Fibroblast of lung (primary cell): ENCODE data around the gene ANGEL2. TPM values are rescaled to one million over a fixed set of nuclear protein-coding genes. Genes with fewer than 3 reads are reported as not detected.

Source experiments
- DNase-seq, 2 donors: peaks; one replicate each; pipeline versions ENCODE4 v3.0.0 to v3.0.0-alpha.2; 2010; ENCODE audit warnings: low read depth in 2 of 2
- H2AFZ ChIP-seq: 2 replicates; pipeline ENCODE4 v1.5.1; 2012; ENCODE audit warnings: low read length, control low read depth, inconsistent platforms
- H3K27ac ChIP-seq: 2 replicates; pipeline ENCODE4 v1.5.1; 2011; ENCODE audit warnings: low read length, control low read depth; ENCODE audit not compliant: insufficient read depth
- H3K27me3 ChIP-seq: 2 replicates; pipeline ENCODE4 v1.5.1; 2011; ENCODE audit warnings: mild to moderate bottlenecking, low read length; ENCODE audit not compliant: control insufficient read depth, insufficient read depth
- H3K36me3 ChIP-seq: 2 replicates; pipeline ENCODE4 v1.5.1; 2011; ENCODE audit warnings: low read length; ENCODE audit not compliant: control insufficient read depth, insufficient read depth
- H3K4me1 ChIP-seq: 2 replicates; pipeline ENCODE4 v1.5.1; 2011; ENCODE audit warnings: low read length; ENCODE audit not compliant: control insufficient read depth, insufficient read depth; ENCODE audit errors: extremely low read depth
- H3K4me2 ChIP-seq: 2 replicates; pipeline ENCODE4 v1.5.1; 2011; ENCODE audit warnings: low read length, control low read depth; ENCODE audit not compliant: insufficient read depth; ENCODE audit errors: extremely low read depth
- H3K4me3 ChIP-seq, 4 experiments: fragments of 200-600 bp in 1 of 4; sonication (generic) in 1 of 4; replicated peaks in 1 of 4; 2 replicates each; pipeline ENCODE4 v1.5.1; 2011 to 2016; ENCODE audit warnings: low read length in 4 of 4, low read depth in 3 of 4, mild to moderate bottlenecking in 3 of 4, control low read depth in 2 of 4, inconsistent platforms in 1 of 4, mixed read lengths in 1 of 4; ENCODE audit not compliant: insufficient read depth in 1 of 4; ENCODE audit errors: control extremely low read depth in 1 of 4
- H3K79me2 ChIP-seq: 2 replicates; pipeline ENCODE4 v1.5.1; 2012; ENCODE audit warnings: mild to moderate bottlenecking, low read length, inconsistent platforms; ENCODE audit not compliant: control insufficient read depth, insufficient read depth
- H3K9ac ChIP-seq: 2 replicates; pipeline ENCODE4 v1.5.1; 2011; ENCODE audit warnings: mild to moderate bottlenecking, low read length, control low read depth; ENCODE audit not compliant: insufficient read depth
- H3K9me3 ChIP-seq: 2 replicates; pipeline ENCODE4 v1.5.1; 2012; ENCODE audit warnings: low read depth, low read length; ENCODE audit not compliant: control insufficient read depth, insufficient read depth
- H4K20me1 ChIP-seq: 2 replicates; pipeline ENCODE4 v1.5.1; 2011; ENCODE audit warnings: low read length; ENCODE audit not compliant: control insufficient read depth, insufficient read depth; ENCODE audit errors: extremely low read depth
- EZH2 ChIP-seq: IDR thresholded peaks from 2 replicates; pipeline ENCODE4 v1.5.1; 2012; ENCODE audit warnings: low read length, control low read depth, mild to moderate bottlenecking; ENCODE audit errors: missing control alignments
- polyA plus RNA-seq, 2 donors: library from polyadenylated mRNA; depleted of rRNA in 1 of 2; stranded (reverse) in 1 of 2; unstranded in 1 of 2; fragments of >200 nt; gene quantifications; 2 replicates each; pipeline ENCODE4 v1.2.1, GENCODE V29; 2011 to 2012; ENCODE audit warnings: missing spikeins in 1 of 2
- total RNA-seq: library from RNA; depleted of rRNA; stranded (reverse); fragments of >200 nt; gene quantifications from 2 replicates; pipeline ENCODE4 v1.2.1, GENCODE V29; 2014
- TF ChIP-seq, protein P1 (sequence below), 2 donors: IDR thresholded peaks in 1 of 2; conservative IDR thresholded peaks in 1 of 2; 1 replicate in 1 of 2; 2 replicates in 1 of 2; pipeline ENCODE4 v1.5.1; 2011 to 2012; ENCODE audit warnings: low read length in 2 of 2, control low read depth in 1 of 2, inconsistent platforms in 1 of 2, low read depth in 1 of 2, mild to moderate bottlenecking in 1 of 2

ANGEL2 gene
- total and polyA plus RNA-seq, 2 donors (not counting 1 experiment from before 2014, with no cell fraction given), result 21.1 to 71.5 TPM

DNA sequence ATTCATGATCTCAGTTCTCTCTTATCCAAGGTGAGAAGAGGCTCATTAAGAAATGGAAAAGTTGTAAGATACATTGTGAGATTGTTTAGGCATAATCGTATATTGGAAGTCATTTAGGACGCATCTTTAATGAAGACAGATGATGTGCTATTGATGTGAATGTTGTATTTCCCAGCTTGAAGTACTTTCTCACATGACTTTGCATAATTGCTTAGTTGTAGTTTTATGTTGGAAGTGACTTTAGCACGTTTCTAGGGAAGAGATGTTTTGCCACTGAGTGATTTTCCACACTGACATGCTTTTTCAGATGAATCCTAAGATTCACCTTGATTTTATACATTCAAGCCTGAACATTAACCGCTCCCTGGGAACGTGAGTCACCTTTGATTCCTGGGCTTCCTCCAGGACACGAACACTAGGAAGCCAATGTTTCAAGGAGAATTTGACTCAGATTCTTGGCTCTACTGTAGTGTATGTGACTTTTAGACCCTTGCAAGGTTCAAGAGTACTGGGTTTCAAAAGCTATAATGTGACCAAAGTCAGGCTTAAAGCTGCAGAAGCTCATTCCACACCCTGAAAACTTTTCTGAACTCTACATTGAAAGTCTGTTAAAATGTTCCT is 27.9 kb downstream of the ANGEL2 start:
- Histone ChIP-seq H3K27me3 (no peaks in the 10 kb centered on the region), H3K9me3 (no peaks in the 10 kb centered on the region), H3K36me3 (no peaks in the 10 kb centered on the region), H3K4me1 (no peaks in the 10 kb centered on the region), H4K20me1 (no peaks in the 10 kb centered on the region), H3K9ac (no peak overlapping the region), H3K4me3 (no peak overlapping the region), H3K79me2 (no peaks in the 10 kb centered on the region), H3K27ac (no peak overlapping the region), H3K4me2 (no peak overlapping the region), H2AFZ (no peak overlapping the region)
- no peak for TF ChIP-seq EZH2
- TF ChIP-seq, protein P1, sequence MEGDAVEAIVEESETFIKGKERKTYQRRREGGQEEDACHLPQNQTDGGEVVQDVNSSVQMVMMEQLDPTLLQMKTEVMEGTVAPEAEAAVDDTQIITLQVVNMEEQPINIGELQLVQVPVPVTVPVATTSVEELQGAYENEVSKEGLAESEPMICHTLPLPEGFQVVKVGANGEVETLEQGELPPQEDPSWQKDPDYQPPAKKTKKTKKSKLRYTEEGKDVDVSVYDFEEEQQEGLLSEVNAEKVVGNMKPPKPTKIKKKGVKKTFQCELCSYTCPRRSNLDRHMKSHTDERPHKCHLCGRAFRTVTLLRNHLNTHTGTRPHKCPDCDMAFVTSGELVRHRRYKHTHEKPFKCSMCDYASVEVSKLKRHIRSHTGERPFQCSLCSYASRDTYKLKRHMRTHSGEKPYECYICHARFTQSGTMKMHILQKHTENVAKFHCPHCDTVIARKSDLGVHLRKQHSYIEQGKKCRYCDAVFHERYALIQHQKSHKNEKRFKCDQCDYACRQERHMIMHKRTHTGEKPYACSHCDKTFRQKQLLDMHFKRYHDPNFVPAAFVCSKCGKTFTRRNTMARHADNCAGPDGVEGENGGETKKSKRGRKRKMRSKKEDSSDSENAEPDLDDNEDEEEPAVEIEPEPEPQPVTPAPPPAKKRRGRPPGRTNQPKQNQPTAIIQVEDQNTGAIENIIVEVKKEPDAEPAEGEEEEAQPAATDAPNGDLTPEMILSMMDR (conservative IDR thresholded peaks at IDR 0.05 in 1 of 2, IDR thresholded peaks at IDR 0.05 in 1 of 2; ENCODE audit: low read depth in 1 of 2, low read length in 2 of 2), result no peak
- peak; percentile 42 to 77 for DNase-seq

DNA sequence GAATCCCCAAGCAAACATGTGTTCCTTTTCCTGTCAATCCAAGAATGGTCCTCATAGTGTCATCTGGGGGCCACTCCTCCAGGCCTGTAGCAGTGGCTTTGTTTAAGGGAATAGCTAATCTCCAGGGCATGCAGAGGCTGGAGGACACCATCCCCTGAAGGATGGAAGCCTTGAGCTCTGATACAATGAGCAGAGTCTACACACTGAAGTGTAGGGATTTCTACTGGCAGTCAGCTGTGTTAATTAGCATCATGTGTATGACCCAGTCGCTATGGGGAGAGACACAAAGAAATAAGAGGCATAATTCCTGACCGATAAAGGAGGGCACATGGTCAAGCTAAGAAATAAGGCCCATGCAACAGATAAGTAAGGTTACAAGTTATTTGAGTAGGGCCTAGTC is 29.1 kb downstream of the ANGEL2 start:
- H3K9ac ChIP-seq, result no peak overlapping the region
- no peaks in the 10 kb centered on the region for H3K36me3 ChIP-seq
- no peaks in the 10 kb centered on the region for H3K4me1 ChIP-seq
- H2AFZ ChIP-seq, result no peak overlapping the region
- H3K27me3 ChIP-seq, result no peaks in the 10 kb centered on the region
- no peaks in the 10 kb centered on the region for H3K9me3 ChIP-seq
- H3K79me2 ChIP-seq, result no peaks in the 10 kb centered on the region
- TF ChIP-seq, protein P1 (conservative IDR thresholded peaks at IDR 0.05 in 1 of 2, IDR thresholded peaks at IDR 0.05 in 1 of 2; ENCODE audit: low read depth in 1 of 2, low read length in 2 of 2), result no peak
- TF ChIP-seq EZH2, result no peak
- H3K4me3 ChIP-seq, result no peak overlapping the region
- H3K27ac ChIP-seq, result no peak overlapping the region
- H4K20me1 ChIP-seq, result no peaks in the 10 kb centered on the region
- DNase-seq, result no peak
- H3K4me2 ChIP-seq, result no peak overlapping the region

DNA sequence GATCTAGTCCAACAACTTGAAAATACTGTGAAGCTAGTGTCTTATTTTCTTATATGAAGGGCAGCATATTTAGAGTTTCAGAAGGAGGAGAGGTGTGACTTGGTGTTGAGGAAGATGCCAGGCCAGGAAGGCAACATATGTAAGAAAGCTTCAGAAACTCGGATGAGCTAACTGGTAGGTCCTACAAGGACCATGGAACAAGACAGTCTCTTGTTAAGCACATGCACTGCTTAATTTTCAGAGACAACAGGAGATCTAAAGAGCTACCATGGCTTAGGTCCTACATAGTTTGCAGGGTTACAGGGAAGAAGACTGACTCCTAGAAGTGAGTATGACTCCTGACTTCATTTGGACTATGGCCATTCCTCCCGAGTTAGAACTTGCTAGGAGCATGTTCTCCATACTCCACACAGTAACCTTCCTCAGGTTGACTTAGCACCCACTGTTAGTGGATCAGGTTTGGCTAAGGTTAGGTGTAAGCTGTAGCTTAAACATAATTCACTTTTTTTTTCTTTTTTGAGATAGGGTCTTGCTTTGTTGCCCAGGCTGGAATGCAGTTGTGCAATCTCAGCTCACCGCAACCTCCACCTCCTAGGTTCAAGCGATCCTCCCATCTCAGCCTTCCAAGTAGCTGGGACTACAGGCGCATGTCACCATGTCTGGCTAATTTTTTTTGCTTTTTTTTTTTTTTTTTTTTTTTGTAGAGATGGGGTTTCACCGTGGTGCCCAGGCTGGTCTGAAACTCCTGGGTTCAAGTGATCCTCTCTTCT is 31.0 kb downstream of the ANGEL2 start:
- Histone ChIP-seq H3K36me3 (no peaks in the 10 kb centered on the region), H3K9ac (no peak overlapping the region), H3K27me3 (no peaks in the 10 kb centered on the region), H3K4me2 (no peak overlapping the region), H2AFZ (no peak overlapping the region), H3K4me1 (no peaks in the 10 kb centered on the region), H3K27ac (no peak overlapping the region), H4K20me1 (no peaks in the 10 kb centered on the region), H3K79me2 (no peaks in the 10 kb centered on the region), H3K9me3 (no peaks in the 10 kb centered on the region), H3K4me3 (no peak overlapping the region)
- TF ChIP-seq EZH2, result no peak
- TF ChIP-seq, protein P1 (conservative IDR thresholded peaks at IDR 0.05 in 1 of 2, IDR thresholded peaks at IDR 0.05 in 1 of 2; ENCODE audit: low read depth in 1 of 2, low read length in 2 of 2), result no peak
- DNase-seq, result no peak
